ENCODE results near the gene PRR5. TPM values are rescaled to one million over a fixed set of nuclear protein-coding genes. Genes with fewer than 3 reads are reported as not detected.

PRR5 gene
- total RNA-seq, 2 donors from 2014 or later: 7.3 to 30.0 TPM

DNA sequence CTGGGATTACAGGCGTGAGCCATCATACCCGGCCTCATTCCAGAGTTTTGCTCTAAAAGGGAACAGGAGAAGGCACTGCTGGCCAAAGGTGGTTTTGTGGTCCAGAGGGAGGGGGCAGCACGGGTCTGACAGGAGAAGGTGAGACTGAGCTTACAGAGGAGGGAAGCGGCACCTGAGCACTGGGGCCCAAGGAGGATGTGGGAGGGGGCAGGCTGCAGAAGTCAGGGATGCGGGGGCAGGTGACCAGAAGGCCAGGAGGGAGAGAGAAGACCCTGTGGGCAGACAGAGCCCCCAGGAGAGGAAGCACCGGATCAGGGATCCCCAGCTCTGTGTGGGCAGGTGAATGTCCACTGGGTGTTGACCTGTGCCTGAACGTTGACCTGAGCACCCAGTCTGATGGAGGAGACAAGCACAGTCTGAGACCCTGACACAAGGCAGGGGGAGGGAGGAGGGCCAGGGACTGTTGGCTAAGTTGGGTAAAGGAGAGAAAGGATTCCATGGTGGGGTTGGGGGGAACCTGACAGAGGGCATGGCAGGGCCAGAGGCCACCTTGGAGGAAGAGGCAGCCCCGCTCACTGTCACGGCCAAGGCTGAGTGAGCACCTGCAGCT lies 12.0 kb upstream of the PRR5 start:
- TF ChIP-seq, protein P1, sequence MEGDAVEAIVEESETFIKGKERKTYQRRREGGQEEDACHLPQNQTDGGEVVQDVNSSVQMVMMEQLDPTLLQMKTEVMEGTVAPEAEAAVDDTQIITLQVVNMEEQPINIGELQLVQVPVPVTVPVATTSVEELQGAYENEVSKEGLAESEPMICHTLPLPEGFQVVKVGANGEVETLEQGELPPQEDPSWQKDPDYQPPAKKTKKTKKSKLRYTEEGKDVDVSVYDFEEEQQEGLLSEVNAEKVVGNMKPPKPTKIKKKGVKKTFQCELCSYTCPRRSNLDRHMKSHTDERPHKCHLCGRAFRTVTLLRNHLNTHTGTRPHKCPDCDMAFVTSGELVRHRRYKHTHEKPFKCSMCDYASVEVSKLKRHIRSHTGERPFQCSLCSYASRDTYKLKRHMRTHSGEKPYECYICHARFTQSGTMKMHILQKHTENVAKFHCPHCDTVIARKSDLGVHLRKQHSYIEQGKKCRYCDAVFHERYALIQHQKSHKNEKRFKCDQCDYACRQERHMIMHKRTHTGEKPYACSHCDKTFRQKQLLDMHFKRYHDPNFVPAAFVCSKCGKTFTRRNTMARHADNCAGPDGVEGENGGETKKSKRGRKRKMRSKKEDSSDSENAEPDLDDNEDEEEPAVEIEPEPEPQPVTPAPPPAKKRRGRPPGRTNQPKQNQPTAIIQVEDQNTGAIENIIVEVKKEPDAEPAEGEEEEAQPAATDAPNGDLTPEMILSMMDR (IDR thresholded peaks at IDR 0.05): no peak
- no peak for ATAC-seq (ENCODE audit: insufficient number of reproducible peaks, low FRiP score, low read depth)
- Histone ChIP-seq H3K27me3 (replicated peaks; ENCODE audit: insufficient read depth) (no peaks in the 10 kb centered on the region), H3K27ac (no peak overlapping the region), H3K4me1 (ENCODE audit: control insufficient read depth in 1 of 2, low read depth in 2 of 2) (no peaks in the 10 kb centered on the region), H3K4me3 (no peak overlapping the region), H3K36me3 (no peaks in the 10 kb centered on the region), H3K9me3 (no peaks in the 10 kb centered on the region)
- no peak for DNase-seq (ENCODE audit: low spot score)

DNA sequence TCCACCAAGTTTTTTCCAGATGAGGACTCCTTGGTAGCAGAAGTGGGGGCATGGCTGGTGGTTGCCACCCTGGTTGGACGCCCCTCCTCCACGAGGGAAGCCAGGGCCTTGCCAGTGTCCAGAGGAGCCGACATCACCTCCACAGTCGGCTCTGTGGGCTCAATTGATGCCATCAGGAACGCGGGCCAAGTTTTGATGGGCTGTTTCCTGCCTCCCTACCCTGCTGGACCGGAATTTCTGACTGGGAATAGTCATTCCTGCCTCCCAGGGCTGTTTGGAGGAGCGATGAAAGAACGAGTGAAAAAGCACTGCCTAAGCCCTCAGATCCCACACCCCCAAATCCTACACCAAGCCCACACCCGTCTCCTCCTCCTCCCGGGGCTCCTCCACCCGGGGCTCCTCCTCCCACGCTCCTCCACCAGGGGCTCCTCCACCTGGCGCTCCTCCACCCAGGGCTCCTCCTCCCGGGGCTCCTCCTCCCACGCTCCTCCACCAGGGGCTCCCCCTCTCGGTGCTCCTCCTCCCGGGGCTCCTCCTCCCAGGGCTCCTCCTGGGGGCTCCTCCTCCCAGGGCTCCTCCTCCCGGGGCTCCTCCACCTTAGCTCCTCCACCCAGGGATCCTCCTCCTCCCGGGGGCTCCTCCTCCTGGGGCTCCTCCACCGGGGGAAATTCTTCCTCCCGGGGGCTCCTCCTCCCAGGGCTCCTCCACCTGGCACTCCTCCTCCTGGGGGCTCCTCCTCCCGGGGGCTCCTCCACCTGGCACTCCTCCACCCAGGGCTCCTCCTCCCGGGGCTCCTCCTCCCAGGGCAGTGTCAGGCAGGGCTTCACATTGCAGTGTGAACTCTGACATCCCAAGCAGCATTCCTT lies 10.0 kb upstream of the PRR5 start:
- no peak for DNase-seq (ENCODE audit: low spot score)
- H3K4me3 ChIP-seq: no peak overlapping the region
- no peaks in the 10 kb centered on the region for H3K27me3 ChIP-seq (replicated peaks; ENCODE audit: insufficient read depth)
- ATAC-seq (ENCODE audit: insufficient number of reproducible peaks, low FRiP score, low read depth): no peak
- no peak overlapping the region for H3K27ac ChIP-seq
- TF ChIP-seq, protein P1 (IDR thresholded peaks at IDR 0.05): no peak
- H3K9me3 ChIP-seq: no peaks in the 10 kb centered on the region
- H3K4me1 ChIP-seq (ENCODE audit: control insufficient read depth in 1 of 2, low read depth in 2 of 2): no peaks in the 10 kb centered on the region
- no peaks in the 10 kb centered on the region for H3K36me3 ChIP-seq

DNA sequence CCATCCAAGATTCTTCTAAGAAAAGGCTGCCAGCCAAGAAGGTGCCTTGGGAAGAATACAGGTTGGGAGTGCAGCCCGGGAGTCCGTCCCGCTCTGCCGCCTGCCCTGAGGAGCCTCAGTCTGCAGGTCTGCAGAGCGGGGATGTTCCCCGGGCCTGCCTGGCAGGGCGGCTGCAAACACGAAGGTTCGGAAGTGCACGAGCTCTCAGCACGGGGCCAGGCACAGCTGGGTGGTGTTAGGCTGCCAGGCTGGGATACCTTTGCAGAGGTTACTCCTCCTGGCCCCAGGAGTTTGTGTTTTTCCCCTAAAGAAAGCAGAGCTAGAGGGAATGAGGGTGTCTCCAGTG lies 9.4 kb upstream of the PRR5 start:
- ATAC-seq (ENCODE audit: insufficient number of reproducible peaks, low FRiP score, low read depth): no peak
- TF ChIP-seq, protein P1 (IDR thresholded peaks at IDR 0.05): no peak
- Histone ChIP-seq H3K36me3 (no peaks in the 10 kb centered on the region), H3K4me1 (ENCODE audit: control insufficient read depth in 1 of 2, low read depth in 2 of 2) (no peaks in the 10 kb centered on the region), H3K4me3 (no peak overlapping the region), H3K9me3 (no peaks in the 10 kb centered on the region), H3K27ac (no peak overlapping the region), H3K27me3 (replicated peaks; ENCODE audit: insufficient read depth) (no peaks in the 10 kb centered on the region)
- no peak for DNase-seq (ENCODE audit: low spot score)

DNA sequence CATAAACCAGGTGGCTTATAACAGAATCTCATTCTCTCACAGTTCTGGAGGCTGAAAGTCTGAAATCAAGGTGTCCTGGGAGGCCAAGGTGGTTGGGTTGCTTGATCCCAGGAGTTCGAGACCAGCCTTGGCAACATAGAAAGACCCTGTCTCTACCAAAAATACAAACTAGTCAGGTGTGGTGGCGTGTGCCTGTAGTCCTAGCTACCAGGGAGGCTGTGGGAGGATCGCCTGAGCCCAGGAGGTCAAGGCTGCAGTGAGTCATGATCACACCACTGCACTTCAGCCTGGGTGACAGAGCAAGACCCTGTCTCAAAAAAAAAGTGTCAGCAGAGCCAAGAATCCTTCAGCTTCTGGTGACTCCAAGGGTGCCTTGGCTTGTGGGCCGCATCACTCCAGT lies 8.9 kb upstream of the PRR5 start:
- ATAC-seq (ENCODE audit: insufficient number of reproducible peaks, low FRiP score, low read depth) (no peak), DNase-seq (ENCODE audit: low spot score) (no peak)
- Histone ChIP-seq H3K4me3 (no peak overlapping the region), H3K9me3 (no peaks in the 10 kb centered on the region), H3K27ac (no peak overlapping the region), H3K36me3 (no peaks in the 10 kb centered on the region), H3K4me1 (ENCODE audit: control insufficient read depth in 1 of 2, low read depth in 2 of 2) (no peaks in the 10 kb centered on the region), H3K27me3 (replicated peaks; ENCODE audit: insufficient read depth) (no peaks in the 10 kb centered on the region)
- TF ChIP-seq, protein P1 (IDR thresholded peaks at IDR 0.05): no peak

DNA sequence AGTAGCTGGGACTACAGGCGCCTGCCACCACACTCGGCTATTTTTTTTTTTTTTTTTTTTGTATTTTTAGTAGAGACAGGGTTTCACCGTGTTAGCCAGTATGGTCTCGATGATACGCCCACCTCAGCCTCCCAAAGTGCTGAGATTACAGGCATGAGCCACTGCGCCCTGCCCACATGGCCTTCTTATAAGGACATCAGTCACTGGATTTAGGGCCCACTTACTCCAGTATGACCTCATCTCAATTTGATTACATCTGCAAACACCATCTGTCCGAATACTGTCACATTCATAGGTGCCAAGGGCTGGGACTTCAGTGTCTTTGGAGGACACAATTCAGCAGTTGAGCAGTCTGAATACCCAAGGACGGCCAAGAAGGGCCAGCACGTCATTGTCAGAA lies 8.2 kb upstream of the PRR5 start:
- Histone ChIP-seq H3K27ac (no peak overlapping the region), H3K4me1 (ENCODE audit: control insufficient read depth in 1 of 2, low read depth in 2 of 2) (no peaks in the 10 kb centered on the region), H3K27me3 (replicated peaks; ENCODE audit: insufficient read depth) (no peaks in the 10 kb centered on the region), H3K9me3 (no peaks in the 10 kb centered on the region), H3K36me3 (no peaks in the 10 kb centered on the region), H3K4me3 (no peak overlapping the region)
- DNase-seq (ENCODE audit: low spot score): no peak
- TF ChIP-seq, protein P1 (IDR thresholded peaks at IDR 0.05): no peak
- no peak for ATAC-seq (ENCODE audit: insufficient number of reproducible peaks, low FRiP score, low read depth)
